Head of caudate nucleus (tissue), 42 donors: ENCODE data around the gene ARHGEF11.

Experiments
- DNase-seq, 42 donors: peaks; one replicate each; pipeline versions ENCODE4 v3.0.0 to v3.0.0-alpha.2; 2020 to 2021; ENCODE audit warnings: mixed read lengths in 7 of 42
- intact Hi-C: fragments of 100-400 bp; cut with DNase I; formaldehyde crosslinking; loops from one replicate; pipeline ENCODE4 v1.15.0; 2022

ARHGEF11 gene

DNA sequence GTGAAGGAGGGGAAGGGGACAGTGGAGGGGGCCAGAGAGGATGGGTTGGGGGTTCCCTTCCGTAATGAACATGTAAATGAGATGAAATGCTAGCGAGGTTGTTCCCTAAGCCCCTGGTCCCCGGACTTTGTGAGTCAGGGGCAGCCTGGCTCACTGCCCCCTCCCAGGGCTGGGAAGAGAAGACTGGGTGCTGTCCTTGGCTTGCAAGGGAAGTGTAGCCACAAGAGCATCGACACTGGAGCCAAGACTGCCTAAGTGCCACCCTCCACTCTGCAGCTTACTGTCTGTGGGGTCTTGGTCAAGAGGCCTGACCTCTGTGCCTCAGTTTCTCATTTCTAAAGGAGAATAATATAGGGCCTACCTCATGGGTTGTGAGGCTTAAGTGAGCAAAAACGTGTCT lies 151.5 kb downstream of the ARHGEF11 start:
- no peak for DNase-seq
- intact Hi-C loops = no loop called here

GRCh38 chr1:156893048-156893953 lies 152.2 kb downstream of the ARHGEF11 start, which contains the start of gene PEAR1:
TSS of gene PEAR1 (plus strand) at chr1:156893718. CDS start at chr1:156903927, 10,209 bp downstream.
- DNase-seq = no peak
- intact Hi-C loops = no loop called here

- intact Hi-C loops = no loop called here
- DNase-seq = peak; percentile 51 to 93 (median 83)
These were observed 153.1 kb downstream of the ARHGEF11 start for GRCh38 chr1:156892190-156893047.

- peak; percentile 47 to 92 (median 80) for DNase-seq
- intact Hi-C loops = no loop called here
These were observed 155.6 kb downstream of the ARHGEF11 start for GRCh38 chr1:156889802-156890580.

DNA sequence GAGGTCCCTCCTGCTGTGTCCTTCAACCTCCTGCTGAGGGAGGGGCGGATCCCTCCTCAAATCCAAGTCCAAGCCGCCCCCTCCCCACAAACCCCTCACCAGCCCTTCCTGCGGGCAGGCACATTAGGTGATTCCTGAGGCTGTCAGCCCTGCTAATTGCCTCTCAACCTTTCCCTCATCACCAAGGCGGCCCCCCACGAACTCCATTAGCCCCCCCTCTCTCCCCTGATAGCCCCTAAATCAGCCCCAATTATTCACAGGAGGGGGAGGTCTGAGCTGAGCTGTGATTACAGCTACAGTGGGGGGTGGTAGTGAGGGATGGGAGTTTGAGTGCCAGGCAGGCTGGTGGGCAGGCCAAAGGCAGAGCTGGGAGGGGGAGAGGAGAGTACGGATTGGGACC lies 157.8 kb downstream of the ARHGEF11 start:
- intact Hi-C loops = no loop called here
- DNase-seq = no peak

DNA sequence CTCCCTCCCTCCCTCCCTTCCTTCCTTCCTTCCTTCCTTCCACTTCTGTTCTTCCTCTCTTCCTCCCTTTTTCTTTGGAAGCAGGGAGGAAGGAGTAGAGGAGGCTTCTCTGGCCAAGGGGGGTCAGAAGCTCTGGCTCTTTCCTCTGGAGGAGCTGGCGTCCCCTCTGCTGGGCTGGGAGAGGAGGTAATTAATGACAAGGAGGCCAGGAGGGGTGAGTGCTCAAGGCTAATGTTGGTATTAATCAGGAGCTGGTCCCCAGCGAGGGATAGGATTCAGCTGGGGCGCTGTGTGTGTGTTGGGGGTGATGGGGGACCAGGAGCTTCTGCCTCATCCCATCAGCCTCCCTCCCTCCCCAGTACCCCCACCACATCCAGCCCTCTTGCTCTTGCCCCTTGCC lies 158.2 kb downstream of the ARHGEF11 start:
- intact Hi-C loops = no loop called here
- DNase-seq = no peak

- DNase-seq = no peak
- intact Hi-C loops = no loop called here
These were observed 158.8 kb downstream of the ARHGEF11 start for GRCh38 chr1:156886583-156887281.

DNA sequence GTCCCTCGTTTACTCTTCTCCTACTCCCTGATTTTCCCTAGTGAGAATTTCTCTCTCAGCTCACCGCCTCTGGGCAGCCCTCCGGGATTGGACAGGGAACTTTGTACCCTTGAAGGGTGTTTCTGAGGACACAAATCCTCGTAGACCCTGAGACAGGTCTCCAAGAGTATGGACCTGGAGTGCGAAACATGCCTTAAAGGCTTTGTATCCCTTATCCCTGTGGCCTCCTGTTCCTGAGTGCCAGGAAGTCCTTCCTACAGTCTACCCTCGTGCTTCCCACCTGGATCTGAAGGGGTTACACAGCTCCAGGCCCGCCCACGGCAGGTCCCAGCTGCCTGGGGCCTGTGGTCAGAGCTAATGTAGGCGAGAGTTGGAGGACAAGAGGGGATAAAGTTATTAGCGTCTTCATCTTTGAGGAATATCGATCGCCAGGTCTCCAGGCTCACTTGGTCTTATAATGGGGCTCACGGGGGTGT lies 159.6 kb downstream of the ARHGEF11 start:
- DNase-seq = no peak
- intact Hi-C loops = no loop called here

DNA sequence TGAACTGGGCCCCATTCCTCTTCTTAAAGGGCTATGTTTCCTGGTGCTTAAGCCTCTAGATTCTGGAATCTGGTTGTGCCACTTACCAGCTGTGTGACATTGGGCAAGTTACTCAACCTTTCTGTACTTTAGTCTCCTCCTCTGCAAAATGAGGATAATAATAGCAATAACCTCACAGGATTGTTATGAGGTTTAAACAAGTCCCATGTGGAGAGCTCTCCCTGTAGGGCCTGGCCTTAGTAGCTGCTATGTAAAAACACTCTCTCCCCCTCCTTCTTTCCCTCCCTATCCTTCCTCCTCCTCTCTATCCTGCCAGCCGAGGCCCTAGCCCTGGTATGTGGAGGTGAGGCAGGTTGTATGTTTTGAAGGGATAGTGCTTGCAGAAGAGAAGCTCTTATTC lies 160.2 kb downstream of the ARHGEF11 start:
- intact Hi-C loops = no loop called here
- no peak for DNase-seq
